ENCODE measurements around the gene GNAI3.

Gene GNAI3

GRCh38 chr1:109630081-109630897, 81.9 kb downstream of the GNAI3 start:
- Histone ChIP-seq H3K27ac (replicated peaks) (no peak overlapping the region), H3K4me3 (replicated peaks; ENCODE audit: insufficient read depth, low read length) (no peak overlapping the region), H3K27me3 (ENCODE audit: insufficient read depth, poor library complexity, severe bottlenecking) (no peaks in the 10 kb centered on the region)
- no peak for TF ChIP-seq POLR2AphosphoS5 (IDR thresholded peaks at IDR 0.05; ENCODE audit: low read depth)
- no peak for TF ChIP-seq GABPA (IDR thresholded peaks at IDR 0.05; ENCODE audit: low read depth)
- TF ChIP-seq, protein P1, sequence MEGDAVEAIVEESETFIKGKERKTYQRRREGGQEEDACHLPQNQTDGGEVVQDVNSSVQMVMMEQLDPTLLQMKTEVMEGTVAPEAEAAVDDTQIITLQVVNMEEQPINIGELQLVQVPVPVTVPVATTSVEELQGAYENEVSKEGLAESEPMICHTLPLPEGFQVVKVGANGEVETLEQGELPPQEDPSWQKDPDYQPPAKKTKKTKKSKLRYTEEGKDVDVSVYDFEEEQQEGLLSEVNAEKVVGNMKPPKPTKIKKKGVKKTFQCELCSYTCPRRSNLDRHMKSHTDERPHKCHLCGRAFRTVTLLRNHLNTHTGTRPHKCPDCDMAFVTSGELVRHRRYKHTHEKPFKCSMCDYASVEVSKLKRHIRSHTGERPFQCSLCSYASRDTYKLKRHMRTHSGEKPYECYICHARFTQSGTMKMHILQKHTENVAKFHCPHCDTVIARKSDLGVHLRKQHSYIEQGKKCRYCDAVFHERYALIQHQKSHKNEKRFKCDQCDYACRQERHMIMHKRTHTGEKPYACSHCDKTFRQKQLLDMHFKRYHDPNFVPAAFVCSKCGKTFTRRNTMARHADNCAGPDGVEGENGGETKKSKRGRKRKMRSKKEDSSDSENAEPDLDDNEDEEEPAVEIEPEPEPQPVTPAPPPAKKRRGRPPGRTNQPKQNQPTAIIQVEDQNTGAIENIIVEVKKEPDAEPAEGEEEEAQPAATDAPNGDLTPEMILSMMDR (IDR thresholded peaks at IDR 0.05; ENCODE audit: insufficient read depth, low read length), result no peak
- no peak for TF ChIP-seq SPI1 (IDR thresholded peaks at IDR 0.05; ENCODE audit: borderline replicate concordance, low read depth)
- TF ChIP-seq, protein P2, sequence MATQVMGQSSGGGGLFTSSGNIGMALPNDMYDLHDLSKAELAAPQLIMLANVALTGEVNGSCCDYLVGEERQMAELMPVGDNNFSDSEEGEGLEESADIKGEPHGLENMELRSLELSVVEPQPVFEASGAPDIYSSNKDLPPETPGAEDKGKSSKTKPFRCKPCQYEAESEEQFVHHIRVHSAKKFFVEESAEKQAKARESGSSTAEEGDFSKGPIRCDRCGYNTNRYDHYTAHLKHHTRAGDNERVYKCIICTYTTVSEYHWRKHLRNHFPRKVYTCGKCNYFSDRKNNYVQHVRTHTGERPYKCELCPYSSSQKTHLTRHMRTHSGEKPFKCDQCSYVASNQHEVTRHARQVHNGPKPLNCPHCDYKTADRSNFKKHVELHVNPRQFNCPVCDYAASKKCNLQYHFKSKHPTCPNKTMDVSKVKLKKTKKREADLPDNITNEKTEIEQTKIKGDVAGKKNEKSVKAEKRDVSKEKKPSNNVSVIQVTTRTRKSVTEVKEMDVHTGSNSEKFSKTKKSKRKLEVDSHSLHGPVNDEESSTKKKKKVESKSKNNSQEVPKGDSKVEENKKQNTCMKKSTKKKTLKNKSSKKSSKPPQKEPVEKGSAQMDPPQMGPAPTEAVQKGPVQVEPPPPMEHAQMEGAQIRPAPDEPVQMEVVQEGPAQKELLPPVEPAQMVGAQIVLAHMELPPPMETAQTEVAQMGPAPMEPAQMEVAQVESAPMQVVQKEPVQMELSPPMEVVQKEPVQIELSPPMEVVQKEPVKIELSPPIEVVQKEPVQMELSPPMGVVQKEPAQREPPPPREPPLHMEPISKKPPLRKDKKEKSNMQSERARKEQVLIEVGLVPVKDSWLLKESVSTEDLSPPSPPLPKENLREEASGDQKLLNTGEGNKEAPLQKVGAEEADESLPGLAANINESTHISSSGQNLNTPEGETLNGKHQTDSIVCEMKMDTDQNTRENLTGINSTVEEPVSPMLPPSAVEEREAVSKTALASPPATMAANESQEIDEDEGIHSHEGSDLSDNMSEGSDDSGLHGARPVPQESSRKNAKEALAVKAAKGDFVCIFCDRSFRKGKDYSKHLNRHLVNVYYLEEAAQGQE (IDR thresholded peaks at IDR 0.05; ENCODE audit: insufficient replicate concordance, low read depth), result no peak
- no peak for DNase-seq (ENCODE audit: low read depth in 1 of 2, low spot score in 1 of 2)

DNA sequence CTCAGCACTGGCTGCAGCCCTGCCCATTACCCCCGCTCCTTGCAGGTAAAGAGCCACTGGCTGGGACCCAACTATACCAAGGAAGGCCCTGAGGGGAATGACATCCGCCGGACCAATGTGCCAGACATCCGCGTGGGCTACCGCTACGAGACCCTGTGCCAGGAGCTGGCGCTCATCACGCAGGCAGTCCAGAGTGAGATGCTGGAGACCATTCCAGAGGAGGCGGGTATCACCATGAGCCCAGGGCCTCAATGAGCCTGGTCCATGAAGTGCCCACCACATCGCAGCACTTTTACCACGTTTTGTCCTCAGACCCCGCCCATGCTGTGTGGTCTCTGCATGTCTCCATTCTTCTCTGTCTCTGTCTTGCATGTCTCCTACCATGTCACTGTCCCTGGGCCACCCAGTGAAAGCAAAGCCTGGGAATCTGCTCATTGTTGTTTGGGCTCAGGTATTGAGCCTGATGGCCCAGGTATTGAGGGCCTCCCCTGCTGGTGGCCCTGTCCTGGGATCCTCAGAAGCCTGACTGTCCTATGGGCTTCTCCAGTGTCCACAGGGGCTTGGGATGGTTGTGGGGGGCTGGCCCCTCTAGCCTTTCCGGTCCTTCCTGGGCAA, 82.6 kb downstream of the GNAI3 start:
- Histone ChIP-seq H3K4me3 (replicated peaks; ENCODE audit: insufficient read depth, low read length) (no peak overlapping the region), H3K27ac (replicated peaks) (no peak overlapping the region), H3K27me3 (ENCODE audit: insufficient read depth, poor library complexity, severe bottlenecking) (no peaks in the 10 kb centered on the region)
- DNase-seq (ENCODE audit: low read depth in 1 of 2, low spot score in 1 of 2), result no peak
- TF ChIP-seq POLR2AphosphoS5 (IDR thresholded peaks at IDR 0.05; ENCODE audit: low read depth) (no peak), GABPA (IDR thresholded peaks at IDR 0.05; ENCODE audit: low read depth) (no peak), SPI1 (IDR thresholded peaks at IDR 0.05; ENCODE audit: borderline replicate concordance, low read depth) (no peak)
- TF ChIP-seq, protein P1 (IDR thresholded peaks at IDR 0.05; ENCODE audit: insufficient read depth, low read length), result no peak
- TF ChIP-seq, protein P2 (IDR thresholded peaks at IDR 0.05; ENCODE audit: insufficient replicate concordance, low read depth), result no peak

- H3K4me3 ChIP-seq (replicated peaks; ENCODE audit: insufficient read depth, low read length), result no peak overlapping the region
- DNase-seq (ENCODE audit: low read depth in 1 of 2, low spot score in 1 of 2), result no peak
- TF ChIP-seq, protein P2 (IDR thresholded peaks at IDR 0.05; ENCODE audit: insufficient replicate concordance, low read depth), result no peak
- TF ChIP-seq GABPA (IDR thresholded peaks at IDR 0.05; ENCODE audit: low read depth) (no peak), SPI1 (IDR thresholded peaks at IDR 0.05; ENCODE audit: borderline replicate concordance, low read depth) (no peak), POLR2AphosphoS5 (IDR thresholded peaks at IDR 0.05; ENCODE audit: low read depth) (no peak)
- TF ChIP-seq, protein P1 (IDR thresholded peaks at IDR 0.05; ENCODE audit: insufficient read depth, low read length), result no peak
- no peak overlapping the region for H3K27ac ChIP-seq (replicated peaks)
- no peaks in the 10 kb centered on the region for H3K27me3 ChIP-seq (ENCODE audit: insufficient read depth, poor library complexity, severe bottlenecking)
These were observed 83.4 kb downstream of the GNAI3 start for GRCh38 chr1:109631513-109632505.

All from HL-60 (cell line).